Breast epithelium (tissue), 3 donors: Measurements from ENCODE around the gene PDLIM5.

Experiments
- CTCF ChIP-seq, 3 donors: fragments of 450-650 bp; IDR thresholded peaks; one replicate each; pipeline ENCODE4 v1.5.1; 2016 to 2017; ENCODE audit warnings: antibody characterized with exemption in 3 of 3, mild to moderate bottlenecking in 3 of 3, moderate library complexity in 3 of 3
- POLR2A ChIP-seq: fragments of 450-650 bp; IDR thresholded peaks from one replicate; pipeline ENCODE4 v1.6.1; 2016; ENCODE audit warnings: antibody characterized with exemption, mild to moderate bottlenecking, moderate library complexity
- POLR2AphosphoS5 ChIP-seq, 3 donors: sonication (generic); formaldehyde crosslinking; IDR thresholded peaks; one replicate each; pipeline ENCODE4 v1.6.1; 2017; ENCODE audit warnings: antibody characterized with exemption in 3 of 3

- no peak for TF ChIP-seq CTCF (IDR thresholded peaks at IDR 0.05)
- TF ChIP-seq POLR2AphosphoS5 (IDR thresholded peaks at IDR 0.05): no peak
- TF ChIP-seq POLR2A: no peak
Observed at GRCh38 chr4:94678896-94679295, 227.2 kb downstream of the PDLIM5 start.
